Large intestine (tissue), 3 donors: ENCODE measurements around the gene MPZL1. TPM values are rescaled to one million over a fixed set of nuclear protein-coding genes. Genes with fewer than 3 reads are reported as not detected.

ENCODE experiments used
- DNase-seq, 2 donors: peaks; one replicate each; pipeline versions ENCODE4 v3.0.0 to v3.0.0-alpha.2; 2013
- H3K27ac ChIP-seq: one replicate; pipeline ENCODE4 v1.5.1; 2013; ENCODE audit warnings: low read length
- H3K27me3 ChIP-seq: 2 replicates; pipeline ENCODE4 v1.6.1; 2013; ENCODE audit warnings: low read length; ENCODE audit not compliant: control insufficient read depth, insufficient read depth
- H3K36me3 ChIP-seq: 2 replicates; pipeline ENCODE4 v1.6.1; 2013; ENCODE audit warnings: low read length; ENCODE audit not compliant: control insufficient read depth, insufficient read depth
- H3K4me1 ChIP-seq: one replicate; pipeline ENCODE4 v1.6.1; 2013; ENCODE audit warnings: low read length; ENCODE audit not compliant: control insufficient read depth, insufficient read depth
- H3K4me3 ChIP-seq: one replicate; pipeline ENCODE4 v1.5.1; 2013; ENCODE audit warnings: low read length
- H3K9me3 ChIP-seq: one replicate; pipeline ENCODE4 v1.6.1; 2013; ENCODE audit warnings: mild to moderate bottlenecking, low read depth, low read length, moderate library complexity; ENCODE audit not compliant: control insufficient read depth
- WGBS: methylation state at CpG from one replicate; pipeline ENCODE4 v1.1.5; 2013; ENCODE audit warnings: low lambda C conversion rate; ENCODE audit not compliant: insufficient coverage; 5-methylcytosine and 5-hydroxymethylcytosine counted together
- polyA plus RNA-seq: library from polyadenylated mRNA; unstranded; fragments of 120-200 nt; gene quantifications from one replicate; pipeline ENCODE4 v1.2.1, GENCODE V29; 2013

MPZL1 gene
- polyA plus RNA-seq, 1 donor = 105 TPM

DNA sequence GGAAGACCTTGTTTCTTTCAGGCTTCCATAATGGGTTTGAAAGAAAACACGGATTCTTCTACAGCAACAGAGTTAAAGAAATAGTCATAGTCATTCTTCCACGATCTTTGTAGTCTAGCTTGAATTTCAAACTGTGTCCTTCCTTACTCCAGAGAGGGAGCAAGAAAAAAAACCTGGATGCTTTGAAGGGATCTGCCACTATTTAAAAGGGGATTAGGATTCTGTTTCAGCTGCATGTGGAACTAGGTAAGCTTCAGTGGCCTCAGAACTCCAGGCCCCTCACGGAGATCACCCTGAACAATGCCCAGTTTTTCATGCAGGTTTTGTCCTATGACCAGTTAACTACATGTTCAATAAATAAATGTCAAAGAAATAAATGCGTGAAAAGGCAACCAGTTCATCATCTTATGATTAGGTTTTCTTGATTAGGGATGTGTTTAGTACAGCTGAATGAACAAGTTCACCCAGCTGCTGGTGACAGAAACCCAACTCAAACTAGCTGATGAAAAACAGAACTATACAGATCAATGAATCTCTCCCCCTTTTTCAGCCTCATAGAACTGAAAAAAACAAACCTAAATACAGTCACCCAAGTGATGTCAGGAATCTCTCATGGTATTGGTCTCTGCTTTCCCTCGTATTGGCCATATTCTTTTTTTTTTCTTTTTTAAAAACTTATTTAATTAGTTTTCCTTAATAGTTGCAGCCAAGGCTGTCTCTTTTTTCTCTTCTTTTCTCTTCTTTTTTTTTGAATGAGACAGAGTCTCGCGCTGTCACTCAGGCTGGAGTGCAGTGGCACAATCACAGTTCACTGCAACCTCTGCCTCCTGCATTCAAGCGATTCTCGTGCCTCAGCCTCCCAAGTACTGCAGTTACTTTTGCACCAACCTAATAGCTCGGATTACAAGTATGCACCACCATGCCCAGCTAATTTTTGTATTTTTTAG is 14.6 kb upstream of the MPZL1 start:
- Histone ChIP-seq H3K27me3 (peaks cover 7% of the 10 kb centered on the region), H3K36me3 (no peaks in the 10 kb centered on the region), H3K27ac (no peak overlapping the region), H3K9me3 (no peaks in the 10 kb centered on the region), H3K4me3 (no peak overlapping the region), H3K4me1 (peaks cover 7% of the 10 kb centered on the region)
- no peak for DNase-seq
- WGBS = 55% methylated on average over 2 of the region's 10 CpGs

DNA sequence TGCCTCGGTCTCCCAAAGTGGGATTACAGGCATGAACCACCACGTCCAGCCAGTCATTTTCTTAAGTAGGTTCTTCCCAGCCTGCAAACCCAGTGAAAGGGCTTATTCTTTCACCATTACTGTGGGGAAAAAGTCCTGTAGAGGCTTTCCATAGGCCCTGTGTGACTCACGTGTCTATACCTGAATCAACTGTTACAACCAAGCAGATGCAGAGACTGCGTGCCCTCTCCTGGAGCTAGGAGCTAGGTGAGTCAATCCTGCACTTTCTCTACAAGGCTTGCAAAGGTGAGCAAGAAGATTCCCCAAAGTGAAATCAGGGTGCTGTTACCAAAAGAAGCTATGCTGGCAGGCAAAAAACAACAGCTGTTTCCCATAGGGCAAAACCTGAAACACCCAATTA is 13.8 kb upstream of the MPZL1 start:
- DNase-seq = no peak
- H3K4me3 ChIP-seq = no peak overlapping the region
- H3K36me3 ChIP-seq = no peaks in the 10 kb centered on the region
- H3K9me3 ChIP-seq = no peaks in the 10 kb centered on the region
- no peak overlapping the region for H3K27ac ChIP-seq
- H3K4me1 ChIP-seq = peaks cover 7% of the 10 kb centered on the region
- peaks cover 7% of the 10 kb centered on the region for H3K27me3 ChIP-seq
- WGBS = 100% methylated on average over 1 of the region's 4 CpGs

GRCh38 chr1:167708940-167709389 is 12.8 kb upstream of the MPZL1 start:
- WGBS = 80% methylated on average over 1 of the region's 3 CpGs
- no peak overlapping the region for H3K27ac ChIP-seq
- H3K27me3 ChIP-seq = peaks cover 7% of the 10 kb centered on the region
- peaks cover 13% of the 10 kb centered on the region for H3K4me1 ChIP-seq
- H3K9me3 ChIP-seq = no peaks in the 10 kb centered on the region
- no peaks in the 10 kb centered on the region for H3K36me3 ChIP-seq
- DNase-seq = no peak
- H3K4me3 ChIP-seq = no peak overlapping the region

DNA sequence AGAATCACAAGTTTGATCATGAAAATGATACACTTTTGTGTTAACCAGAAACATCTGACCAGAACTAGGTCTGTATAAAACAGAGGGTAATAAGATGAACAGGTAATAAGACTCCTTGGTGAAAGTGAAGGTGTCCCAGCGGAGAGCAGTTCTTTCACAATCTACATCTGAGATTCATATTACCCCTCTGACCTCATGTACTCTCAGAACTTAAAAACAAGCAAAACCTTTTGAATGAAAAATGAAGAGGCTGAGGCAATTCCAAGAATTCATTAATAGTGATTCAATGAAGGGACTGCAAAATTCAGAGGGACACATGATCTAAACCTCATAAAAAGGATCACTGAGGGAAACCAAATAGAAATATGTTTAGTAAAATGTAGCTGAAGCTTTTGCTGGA is 10.9 kb upstream of the MPZL1 start:
- DNase-seq = peak in 1 of 2 donors; percentile 27
- H3K27ac ChIP-seq = peak overlapping the region; percentile 29
- no CpG with 5 or more reads among the region's 1 CpG for WGBS
- no peak overlapping the region for H3K4me3 ChIP-seq
- no peaks in the 10 kb centered on the region for H3K9me3 ChIP-seq
- no peaks in the 10 kb centered on the region for H3K36me3 ChIP-seq
- H3K4me1 ChIP-seq = peaks cover 14% of the 10 kb centered on the region
- no peaks in the 10 kb centered on the region for H3K27me3 ChIP-seq

DNA sequence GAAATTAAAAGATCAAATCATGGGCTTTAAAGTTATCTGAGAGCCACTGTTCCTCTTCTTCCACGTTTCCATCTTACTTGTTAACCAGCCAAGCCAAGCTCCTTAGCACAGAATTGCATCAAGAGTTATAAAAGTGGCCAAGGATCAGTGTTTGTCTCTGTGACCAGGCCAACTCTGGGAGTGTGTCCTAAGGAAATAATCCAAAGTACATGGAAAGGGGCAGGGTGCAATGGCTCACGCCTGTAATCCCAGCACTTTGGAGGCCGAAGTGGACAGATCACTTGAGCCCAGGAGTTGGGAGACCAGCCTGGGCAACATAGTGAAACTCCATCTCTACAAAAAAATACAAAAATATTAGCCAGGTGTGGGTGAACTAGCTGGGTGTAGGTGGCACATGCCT is 10.0 kb upstream of the MPZL1 start:
- DNase-seq = peak; percentile 81 to 87
- Histone ChIP-seq H3K27me3 (no peaks in the 10 kb centered on the region), H3K9me3 (no peaks in the 10 kb centered on the region), H3K4me1 (peaks cover 14% of the 10 kb centered on the region), H3K4me3 (no peak overlapping the region), H3K27ac (peak overlapping the region; percentile 50), H3K36me3 (no peaks in the 10 kb centered on the region)
- no CpG with 5 or more reads among the region's 3 CpGs for WGBS

- H3K4me3 ChIP-seq = peak overlapping the region; percentile 94
- WGBS = no CpG with 5 or more reads among the region's 31 CpGs
- no peaks in the 10 kb centered on the region for H3K9me3 ChIP-seq
- H3K36me3 ChIP-seq = no peaks in the 10 kb centered on the region
- H3K27me3 ChIP-seq = no peaks in the 10 kb centered on the region
- peaks cover 14% of the 10 kb centered on the region for H3K4me1 ChIP-seq
- H3K27ac ChIP-seq = peak overlapping the region; percentile 86
- DNase-seq = peak; percentile 12 to 68
These were observed 8.3 kb upstream of the MPZL1 start for GRCh38 chr1:167713330-167714081.

- peaks cover 14% of the 10 kb centered on the region for H3K4me1 ChIP-seq
- no peaks in the 10 kb centered on the region for H3K36me3 ChIP-seq
- peak overlapping the region; percentile 86 for H3K27ac ChIP-seq
- peak in 1 of 2 donors; percentile 80 for DNase-seq
- no peaks in the 10 kb centered on the region for H3K9me3 ChIP-seq
- H3K27me3 ChIP-seq = no peaks in the 10 kb centered on the region
- WGBS = no CpG with 5 or more reads among the region's 28 CpGs
- H3K4me3 ChIP-seq = peak overlapping the region; percentile 94
These were observed 7.7 kb upstream of the MPZL1 start for GRCh38 chr1:167714098-167714438.

GRCh38 chr1:167714439-167715156 is 7.2 kb upstream of the MPZL1 start:
- Histone ChIP-seq H3K36me3 (no peaks in the 10 kb centered on the region), H3K9me3 (no peaks in the 10 kb centered on the region), H3K4me1 (peaks cover 14% of the 10 kb centered on the region), H3K27me3 (no peaks in the 10 kb centered on the region), H3K27ac (peak overlapping the region; percentile 86), H3K4me3 (peak overlapping the region; percentile 94)
- DNase-seq = peak; percentile 87 to 94
- no CpG with 5 or more reads among the region's 50 CpGs for WGBS

DNA sequence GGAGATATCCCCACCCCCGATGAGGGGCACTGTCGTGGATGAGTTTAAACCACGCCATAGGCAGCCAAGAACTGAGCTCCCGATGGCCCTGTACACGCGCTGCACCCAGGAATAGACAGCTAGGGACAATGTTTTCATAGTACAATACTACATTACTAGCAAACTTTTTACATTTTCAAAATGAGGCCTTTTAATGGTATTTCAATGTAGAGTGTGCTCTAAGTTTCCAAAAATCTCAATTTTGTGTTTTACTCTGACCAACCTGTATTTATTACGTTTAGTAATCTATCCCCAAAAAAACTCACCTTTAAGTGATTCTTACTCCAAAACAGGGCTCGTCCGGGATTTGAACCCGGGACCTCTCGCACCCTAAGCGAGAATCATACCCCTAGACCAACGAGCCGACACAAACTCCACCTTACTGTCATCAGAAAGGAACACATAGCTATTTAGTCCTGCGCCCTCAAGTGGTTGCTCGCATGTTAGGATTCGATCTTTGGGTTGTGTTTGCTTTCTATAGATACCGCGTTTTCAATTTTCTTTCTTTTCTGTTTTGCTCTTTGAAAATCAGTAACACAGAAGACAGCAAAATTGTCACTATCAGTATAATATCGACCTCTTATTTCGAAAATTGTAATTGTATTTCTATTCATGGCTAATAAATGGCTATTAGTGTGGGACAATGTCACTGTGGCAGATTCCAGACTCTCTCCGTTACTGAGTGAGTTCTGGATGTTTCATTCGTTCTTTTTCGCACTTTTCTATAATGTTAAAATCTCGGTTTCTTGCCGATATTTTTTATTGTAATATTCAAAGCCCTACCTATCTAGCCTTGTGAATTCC is 6.4 kb upstream of the MPZL1 start:
- no peaks in the 10 kb centered on the region for H3K27me3 ChIP-seq

More for the DNA sequence above, 6.4 kb upstream of the MPZL1 start:
- Histone ChIP-seq H3K27ac (peak overlapping the region; percentile 86), H3K4me1 (peaks cover 14% of the 10 kb centered on the region), H3K9me3 (no peaks in the 10 kb centered on the region), H3K36me3 (no peaks in the 10 kb centered on the region), H3K4me3 (peak overlapping the region; percentile 94)
- DNase-seq = peak; percentile 84 to 88
- 0% methylated on average over 8 of the region's 26 CpGs for WGBS
